Erythroblast (primary cell): ENCODE measurements around the gene ADIPOR2.

Experiments used
- DNase-seq, 2 experiments: peaks; one replicate each; lab custom pipeline; 2025; lab: John Stamatoyannopoulos, UW
- GATA1 ChIP-seq: IDR thresholded peaks from 2 replicates; pipeline ENCODE4 v1.6.1; 2011; ENCODE audit warnings: low read depth, mild to moderate bottlenecking, control low read depth, low read length, moderate library complexity
- POLR2A ChIP-seq: IDR thresholded peaks from 2 replicates; pipeline ENCODE4 v1.6.1; 2011; ENCODE audit warnings: mild to moderate bottlenecking, low read length

Gene ADIPOR2

DNA sequence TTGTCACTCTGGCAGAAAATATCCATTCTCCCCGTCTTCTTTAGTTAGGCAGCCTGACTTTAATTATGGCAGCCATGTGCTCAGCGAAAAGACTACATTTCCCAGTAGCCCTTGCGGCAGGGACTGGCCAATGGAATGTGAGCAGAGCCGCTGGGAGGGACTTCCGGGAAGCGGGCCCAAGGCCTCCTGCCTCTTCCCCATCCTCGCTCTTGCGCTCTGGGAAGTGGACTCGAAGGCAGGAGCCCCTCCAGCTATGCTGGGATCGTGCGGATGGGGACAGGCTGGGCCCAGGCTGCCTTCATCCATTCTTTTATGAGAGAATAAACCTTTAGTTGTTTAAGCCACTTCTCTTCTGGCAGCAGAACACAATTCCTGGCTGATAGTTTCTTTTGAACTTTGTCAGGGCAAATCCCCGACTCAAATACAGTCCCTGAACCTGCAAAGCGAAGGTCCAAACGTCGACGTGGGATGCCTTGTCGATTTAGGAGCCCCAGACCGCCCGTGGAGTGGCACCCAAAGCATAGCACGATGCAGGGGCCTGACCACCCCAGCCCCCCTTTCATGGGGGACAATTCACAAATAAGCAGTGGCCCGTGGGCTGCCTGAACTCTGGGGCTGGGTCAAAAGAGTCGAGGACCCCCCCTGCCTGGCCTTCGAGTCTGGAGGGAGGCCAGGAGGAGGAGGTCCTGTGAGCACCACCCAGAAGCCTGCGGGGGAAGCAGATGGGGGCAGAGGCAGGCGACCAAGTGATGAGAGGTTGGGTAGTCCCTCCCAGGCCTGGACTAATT lies 113.9 kb downstream of the ADIPOR2 start:
- DNase-seq: peak; percentile 88 to 91
- TF ChIP-seq GATA1 (no peak), POLR2A (no peak)

DNA sequence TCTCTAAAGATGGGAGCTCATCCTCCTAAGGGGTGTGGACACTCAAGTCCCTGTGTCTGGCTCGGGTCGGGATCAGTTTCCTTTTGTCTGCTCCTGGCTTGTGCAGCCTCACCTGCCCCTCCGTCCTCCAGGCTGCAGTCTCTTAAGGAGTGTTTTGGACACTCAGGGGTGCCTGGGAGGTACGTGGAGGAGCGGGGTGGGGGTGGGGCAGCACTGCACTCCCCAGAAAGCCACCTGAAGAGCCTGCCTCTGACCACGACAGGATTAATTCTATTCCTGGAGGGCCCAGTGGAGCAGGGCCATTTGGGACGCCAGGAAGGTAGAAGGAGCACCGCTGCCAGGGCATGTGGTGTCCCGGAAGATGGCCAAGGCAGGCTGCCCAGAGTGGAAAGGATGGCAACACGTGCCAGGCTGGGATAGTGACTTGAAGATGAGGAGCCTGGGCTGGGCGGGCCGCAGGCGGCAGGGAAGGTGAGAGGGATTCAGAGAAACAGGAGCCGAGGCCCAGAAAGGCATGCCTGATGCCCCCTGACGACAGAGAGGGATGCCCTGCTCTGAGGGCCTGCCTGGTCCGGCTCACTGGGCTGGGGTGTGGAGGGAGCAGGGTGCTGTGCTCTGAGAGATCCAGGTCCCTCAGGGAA lies 114.7 kb downstream of the ADIPOR2 start:
- no peak for DNase-seq
- TF ChIP-seq POLR2A: no peak
- TF ChIP-seq GATA1: no peak

DNA sequence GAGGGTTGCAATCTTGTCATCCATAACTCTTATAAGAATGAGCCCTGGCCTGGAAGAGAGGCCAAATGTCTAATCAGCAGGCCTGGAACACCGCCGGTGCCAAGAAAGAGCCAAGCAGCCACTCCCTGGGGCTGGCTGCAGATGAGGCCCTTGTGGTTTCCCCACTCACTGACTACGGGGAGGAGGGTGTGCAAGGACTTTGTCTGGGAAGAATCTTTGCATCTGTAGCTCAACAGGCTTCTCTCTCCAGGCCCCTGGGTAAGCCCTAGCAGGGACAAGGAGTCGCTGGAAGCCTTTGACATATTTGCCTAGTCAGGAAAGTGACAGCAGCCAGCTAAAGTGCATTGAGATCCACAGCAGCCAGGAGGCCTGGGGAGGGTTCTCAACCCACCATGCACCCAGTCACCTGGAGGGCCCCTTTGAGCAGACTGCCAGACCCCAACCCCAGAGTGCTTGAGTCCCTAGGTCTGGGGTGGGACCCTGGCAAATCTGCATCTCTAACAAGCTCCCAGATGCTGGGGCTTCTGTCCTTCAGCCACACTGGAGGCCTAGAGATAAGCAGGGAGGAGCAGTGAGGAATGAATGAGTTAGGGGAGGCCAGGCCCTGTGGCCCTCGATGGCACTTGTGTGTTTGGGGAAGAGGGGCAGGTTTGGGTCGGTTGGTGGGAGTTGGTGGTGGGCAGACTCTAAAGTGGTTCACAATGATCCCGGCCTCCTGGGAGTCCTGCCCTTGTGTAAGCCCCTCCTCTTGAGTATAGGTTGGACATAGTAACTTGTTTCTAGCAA lies 115.6 kb downstream of the ADIPOR2 start:
- TF ChIP-seq POLR2A: no peak
- TF ChIP-seq GATA1: no peak
- peak; percentile 79 to 84 for DNase-seq

DNA sequence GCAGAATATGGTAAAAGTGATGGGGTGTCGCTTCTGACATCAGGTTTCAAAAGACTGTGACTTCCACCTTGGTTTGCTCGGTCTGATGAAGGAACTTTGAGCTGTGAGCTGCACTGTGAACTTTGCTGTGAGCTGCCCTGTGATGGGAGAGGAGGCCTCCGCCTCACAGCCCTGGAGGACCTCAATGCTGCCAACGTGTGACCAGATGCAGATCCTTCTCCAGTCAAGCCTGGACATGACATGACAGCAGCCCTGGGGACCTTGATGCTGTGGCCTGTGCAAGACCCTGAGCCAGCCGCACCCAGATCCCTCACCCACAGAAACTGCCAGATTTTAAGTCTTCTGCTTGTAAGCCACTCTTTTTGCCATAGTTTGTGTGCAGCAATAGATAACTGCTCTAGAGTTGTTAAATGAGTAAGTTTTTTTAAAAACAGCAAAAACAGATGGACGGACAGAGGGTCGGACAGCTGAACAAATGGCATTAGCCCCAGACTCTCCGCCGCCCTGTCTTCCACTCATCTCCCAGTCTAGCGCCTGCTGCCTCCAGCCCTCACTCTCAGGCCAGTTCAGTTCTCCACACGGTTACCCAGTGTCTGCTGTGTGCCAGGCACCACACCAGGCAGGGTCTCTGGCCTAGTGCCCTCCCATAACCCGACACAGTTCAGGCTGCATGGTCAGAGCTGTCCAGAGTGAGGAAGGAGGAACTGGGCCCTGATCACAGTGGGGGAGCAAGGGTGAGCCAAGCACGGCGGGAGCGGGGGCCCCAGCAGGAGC lies 116.4 kb downstream of the ADIPOR2 start:
- TF ChIP-seq POLR2A: no peak
- TF ChIP-seq GATA1: no peak
- DNase-seq: no peak

DNA sequence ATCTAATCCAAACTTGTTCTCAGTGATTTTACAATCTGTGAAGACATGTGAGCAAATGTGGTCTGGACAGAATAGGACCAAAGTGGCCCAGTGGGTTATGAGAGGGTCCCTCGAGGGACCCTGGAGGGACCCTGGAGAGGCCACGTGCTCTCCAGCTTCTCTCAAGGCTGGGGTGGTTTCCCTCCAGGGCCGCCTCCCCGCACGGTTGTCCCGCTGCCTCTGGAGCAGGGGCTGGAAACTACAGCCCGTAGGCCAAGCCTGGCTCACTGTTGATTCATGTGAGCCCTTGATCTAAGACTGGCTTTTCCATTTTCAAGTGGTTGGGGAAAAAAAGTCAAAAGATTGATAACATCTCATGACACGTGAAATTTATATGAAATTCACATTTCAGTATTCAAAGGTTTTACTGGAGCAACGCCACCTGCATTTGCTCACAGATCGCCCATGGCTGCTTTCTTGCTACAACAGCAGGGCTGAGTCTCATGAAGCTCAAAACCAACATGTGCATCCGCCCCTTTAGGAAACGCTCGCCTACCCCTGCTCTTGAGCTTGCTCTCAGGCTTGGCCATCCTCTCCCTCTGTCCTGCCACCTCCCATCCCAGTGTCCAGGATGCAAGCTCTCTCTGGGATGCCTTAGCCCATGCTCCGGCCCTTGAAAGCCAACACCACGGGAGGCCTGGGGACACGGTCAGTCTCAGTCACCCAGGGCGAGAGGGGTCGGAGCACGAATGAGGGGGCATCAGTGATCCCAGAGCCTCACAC lies 117.3 kb downstream of the ADIPOR2 start:
- TF ChIP-seq POLR2A (no peak), GATA1 (no peak)
- DNase-seq: no peak

DNA sequence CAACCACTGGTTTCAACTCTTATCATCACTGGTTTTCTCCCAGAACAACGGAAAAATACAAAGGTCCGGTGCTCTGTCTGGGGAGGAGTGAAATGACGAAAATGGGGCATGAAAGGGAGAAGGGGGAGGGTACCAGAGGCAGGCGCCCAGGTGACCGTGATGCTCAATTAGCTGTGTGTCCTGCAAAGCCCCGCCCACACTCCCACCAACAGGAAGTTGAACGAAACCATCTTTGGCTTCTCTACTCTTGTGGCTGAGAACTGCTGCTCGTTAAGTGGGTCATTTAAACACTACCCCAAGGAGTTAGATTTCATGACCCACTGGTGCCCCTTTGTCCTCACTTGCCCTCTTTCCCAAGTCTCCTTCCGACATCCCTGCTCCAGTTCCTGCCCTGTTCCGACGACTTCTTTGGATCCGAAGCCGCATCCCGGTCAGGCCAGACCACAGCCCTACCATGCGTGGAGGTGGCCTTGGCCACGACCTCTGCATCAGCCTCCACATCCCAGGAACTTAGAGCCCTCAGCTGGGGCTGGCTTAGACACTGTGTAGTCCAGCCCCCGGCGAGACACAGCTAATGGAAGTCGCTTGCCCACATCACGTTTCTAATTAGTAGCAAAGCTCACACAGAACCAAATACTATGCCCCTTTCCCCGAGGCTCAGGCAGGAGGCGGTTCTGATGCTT lies 118.1 kb downstream of the ADIPOR2 start:
- no peak for TF ChIP-seq GATA1
- DNase-seq: no peak

DNA sequence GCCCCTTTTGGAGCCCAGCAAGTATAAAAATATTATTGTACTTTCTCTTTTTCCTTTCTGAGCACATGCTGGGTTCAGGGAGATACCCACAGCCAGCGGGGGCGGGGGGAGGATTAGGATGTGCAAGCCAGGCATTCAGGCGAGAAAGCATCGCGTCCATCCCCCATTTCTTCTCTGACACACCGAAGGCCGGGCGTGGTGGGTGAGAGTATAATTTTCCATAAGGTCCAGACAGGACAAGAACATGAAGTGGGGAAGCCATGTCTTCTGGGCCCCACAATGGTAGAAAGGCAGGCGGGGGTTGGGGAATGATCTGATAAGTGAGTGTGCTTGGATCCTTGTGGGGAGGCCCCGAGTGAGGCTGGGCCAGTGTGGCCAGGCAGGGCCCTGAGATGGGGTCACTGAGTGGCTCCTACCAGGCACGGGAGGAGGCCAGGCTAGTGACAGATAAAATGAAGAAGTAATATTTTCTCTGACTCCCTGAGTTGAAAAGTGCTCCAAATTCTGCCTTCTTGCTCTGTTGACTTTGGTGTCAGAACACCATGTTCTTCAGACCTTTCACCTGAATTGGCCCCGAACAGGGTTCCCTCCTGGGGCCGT lies 118.8 kb downstream of the ADIPOR2 start:
- TF ChIP-seq GATA1 (no peak), POLR2A (no peak)
- peak; percentile 23 to 33 for DNase-seq

DNA sequence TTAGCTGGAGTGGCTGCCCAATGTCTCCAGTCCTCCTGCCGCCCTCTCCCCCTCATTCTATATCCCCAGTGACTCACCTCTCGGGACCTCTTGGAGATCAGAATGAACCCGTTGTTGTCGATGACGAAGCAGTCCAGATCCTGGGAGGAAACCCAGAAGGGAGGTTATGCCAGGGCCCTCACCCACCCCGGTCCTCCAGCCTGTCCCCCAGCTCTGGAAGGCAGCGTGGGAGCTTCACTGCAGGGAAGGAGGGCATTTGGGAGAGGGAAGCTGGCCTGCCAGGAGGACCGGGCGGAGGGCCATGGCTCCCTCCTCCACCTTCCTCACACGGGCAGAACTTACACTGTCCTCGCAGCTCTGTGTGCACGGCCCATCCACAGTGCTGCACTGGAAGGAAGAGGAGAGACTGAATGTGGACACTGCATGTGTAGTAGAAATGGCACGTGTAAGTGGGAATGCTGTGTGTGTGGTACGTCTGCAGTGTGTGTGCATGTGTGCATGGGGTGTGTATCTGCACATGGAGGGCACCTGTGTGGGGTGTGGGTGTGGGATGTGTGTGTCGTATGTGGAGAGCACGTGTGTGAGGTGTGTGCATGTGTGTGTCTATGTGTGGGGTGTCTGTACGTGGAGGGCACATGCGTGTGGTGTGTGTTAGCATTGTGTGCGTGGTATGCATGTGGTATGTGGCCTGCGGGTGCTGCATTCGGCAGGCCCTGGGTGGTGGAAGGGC lies 119.5 kb downstream of the ADIPOR2 start:
- TF ChIP-seq GATA1 (no peak), POLR2A (no peak)

DNA sequence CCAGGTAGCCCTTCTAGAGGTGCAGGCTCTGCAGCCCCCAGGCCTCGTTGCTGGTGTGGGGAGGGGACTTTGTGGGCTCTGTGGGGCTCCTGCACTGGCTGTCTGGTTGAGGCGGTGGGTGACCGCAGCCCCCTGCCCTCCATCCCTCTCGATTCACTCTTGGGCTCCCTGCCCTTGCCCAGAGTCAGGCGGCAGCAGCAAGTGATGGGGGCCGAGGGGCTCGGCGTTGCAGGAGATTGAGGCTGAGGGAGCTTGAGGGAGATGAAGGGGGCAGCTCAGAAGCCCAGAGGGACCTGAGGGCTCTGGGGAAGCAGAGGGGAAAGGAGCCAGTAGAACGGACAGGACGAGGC lies 120.0 kb downstream of the ADIPOR2 start:
- TF ChIP-seq GATA1 (no peak), POLR2A (no peak)
- DNase-seq: no peak

More for the DNA sequence above, 119.5 kb downstream of the ADIPOR2 start:
- DNase-seq: no peak

DNA sequence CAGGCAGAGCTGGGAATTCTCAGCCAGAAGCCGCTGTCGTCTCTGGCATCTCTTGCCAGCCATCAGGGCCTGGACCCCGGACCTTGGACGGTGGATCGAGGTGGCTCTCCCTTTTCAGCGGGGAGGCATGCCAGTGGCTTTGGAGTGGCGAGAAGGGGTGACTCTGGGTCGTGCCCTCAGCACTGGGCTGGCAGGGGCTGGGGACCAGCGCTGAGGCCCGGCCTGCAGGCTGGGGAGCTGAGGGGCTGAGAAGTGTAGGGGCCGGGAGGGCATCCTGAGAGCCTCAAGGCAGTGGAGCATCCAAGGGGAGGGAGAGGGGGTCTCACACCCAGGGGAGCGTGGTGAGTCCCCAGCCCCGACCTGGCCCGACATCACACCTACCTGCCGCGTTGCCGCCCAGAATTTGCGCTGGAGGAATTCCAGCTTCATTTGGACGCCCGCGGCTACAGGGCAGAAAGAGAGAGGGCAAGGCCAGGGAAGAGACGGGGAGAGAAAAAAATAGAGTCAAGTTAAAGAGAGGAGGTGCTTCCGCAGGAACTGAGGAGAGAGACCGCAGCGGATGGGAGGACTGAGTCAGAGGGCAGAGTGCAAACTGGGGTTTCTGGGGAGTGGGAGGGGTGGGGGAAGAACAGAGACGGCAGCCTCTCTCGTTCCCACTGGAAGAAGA lies 120.5 kb downstream of the ADIPOR2 start:
- no peak for TF ChIP-seq GATA1
- no peak for TF ChIP-seq POLR2A
- DNase-seq: no peak

DNA sequence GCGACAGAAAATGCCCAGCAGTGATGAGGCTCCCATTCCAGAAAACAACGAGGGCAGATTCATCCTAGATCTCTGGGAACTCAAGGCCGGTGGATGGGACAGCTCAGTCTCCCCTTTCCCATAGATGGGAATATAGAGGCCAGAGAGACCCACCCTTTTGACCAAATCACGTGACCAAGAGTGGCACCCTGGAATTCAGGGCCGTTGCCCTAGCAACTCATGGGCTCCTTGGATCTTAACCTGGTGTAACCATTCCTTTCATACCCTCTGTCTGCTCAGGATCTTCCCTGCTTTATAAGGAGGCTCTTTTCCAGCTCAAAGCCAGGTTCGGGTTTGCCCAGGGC lies 121.0 kb downstream of the ADIPOR2 start:
- no peak for DNase-seq
- TF ChIP-seq POLR2A (no peak), GATA1 (no peak)
